ENCODE data around the gene SPC24.
"Not testable (repeated sequence)": the region's sequence is repeated elsewhere in the genome, so short reads cannot be mapped to it uniquely, and the experiment has no call there.

The SPC24 gene

DNA sequence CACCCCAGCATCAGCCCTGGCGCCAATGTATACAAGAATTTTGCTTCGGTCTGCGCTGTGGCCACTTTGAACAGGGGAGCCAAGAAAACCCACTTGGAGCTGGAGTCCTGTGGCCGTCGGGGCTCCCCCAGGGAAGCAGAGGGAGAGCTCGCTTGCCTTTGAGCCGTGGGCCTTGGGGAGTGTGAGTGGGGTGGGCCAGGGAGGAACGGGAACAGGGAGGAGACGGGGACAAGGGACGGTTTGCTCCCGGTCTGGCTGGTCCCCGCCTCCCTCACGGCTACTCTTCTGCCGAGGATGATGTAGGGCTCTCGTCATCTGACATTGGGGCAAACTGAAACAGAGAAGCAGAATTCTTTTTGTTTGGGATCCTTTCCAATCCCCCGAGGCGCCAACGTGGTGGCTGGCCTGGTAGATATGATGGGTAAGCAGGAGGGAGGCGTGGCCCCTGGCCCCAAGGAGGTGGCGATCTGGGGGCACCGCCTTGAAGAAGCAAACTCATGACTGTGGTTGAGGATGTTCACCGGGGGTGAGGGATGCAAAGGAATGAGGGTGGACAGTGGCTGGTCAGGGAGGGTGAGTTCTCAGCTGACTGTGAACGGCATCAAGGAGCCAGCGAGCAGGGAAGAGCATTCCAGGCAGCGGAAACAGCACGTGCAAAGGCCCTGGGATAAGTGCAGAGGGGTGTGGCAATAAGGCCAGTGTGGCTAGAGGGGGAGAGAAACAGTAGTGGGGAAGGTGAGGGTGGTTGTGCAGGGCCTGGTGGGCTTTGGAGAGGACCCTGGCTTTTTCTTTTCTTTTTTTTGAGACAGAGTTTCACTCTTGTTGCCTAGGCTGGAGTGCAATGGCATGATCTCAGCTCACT, 10.9 kb upstream of the SPC24 start:
- DNase-seq (ENCODE audit: low read depth in 2 of 2), result no peak

DNA sequence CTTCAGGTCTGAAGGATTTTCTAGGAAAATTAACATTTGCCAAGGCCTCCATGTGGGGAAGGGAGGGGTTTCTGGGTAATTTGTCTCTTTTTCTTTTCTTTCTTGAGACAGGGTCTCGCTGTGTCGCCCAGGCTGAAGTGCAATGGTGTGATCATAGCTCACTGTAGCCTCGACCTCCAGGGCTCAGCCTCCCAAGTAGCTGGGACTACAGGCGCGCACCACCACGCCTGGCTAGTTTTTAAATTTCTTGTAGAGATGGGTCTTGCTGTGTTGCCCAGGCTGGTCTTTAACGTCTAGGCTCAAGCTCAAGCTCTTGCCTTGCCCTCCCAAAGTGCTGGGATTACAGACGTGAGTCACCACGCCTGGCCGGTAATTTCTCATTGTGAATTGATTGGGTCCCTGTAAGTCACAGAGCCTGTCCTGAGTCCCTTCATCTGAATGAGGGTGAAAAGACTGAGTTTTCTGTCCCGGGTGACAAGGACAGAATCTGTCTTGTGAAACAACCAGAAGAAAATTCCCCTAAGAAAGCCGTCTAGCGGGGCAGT, 10.0 kb upstream of the SPC24 start:
- no peak for DNase-seq (ENCODE audit: low read depth in 2 of 2)

GRCh38 chr19:11164879-11165406, 9.4 kb upstream of the SPC24 start:
- peak; percentile 62 to 69 for DNase-seq (ENCODE audit: low read depth in 2 of 2)

DNA sequence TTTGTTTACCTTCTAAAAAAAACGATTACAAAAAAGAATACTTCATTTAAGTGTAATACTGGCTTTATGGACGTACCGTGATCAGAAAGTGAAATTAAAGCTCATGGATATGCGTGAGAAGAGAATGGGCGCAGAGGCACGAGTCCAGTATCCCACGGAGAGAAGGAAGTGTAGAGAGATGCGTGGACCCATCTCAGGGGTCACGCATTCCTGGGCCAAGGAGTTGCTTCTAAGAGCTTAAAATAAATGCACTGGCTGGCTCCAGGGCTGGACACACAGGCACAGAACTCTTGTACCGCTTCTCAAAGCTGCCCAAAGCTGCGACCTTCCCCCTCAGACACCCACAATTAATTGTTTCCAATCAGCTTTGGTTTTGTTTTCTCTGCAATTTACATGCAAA, 8.7 kb upstream of the SPC24 start:
- DNase-seq (ENCODE audit: low read depth in 2 of 2), result no peak

DNA sequence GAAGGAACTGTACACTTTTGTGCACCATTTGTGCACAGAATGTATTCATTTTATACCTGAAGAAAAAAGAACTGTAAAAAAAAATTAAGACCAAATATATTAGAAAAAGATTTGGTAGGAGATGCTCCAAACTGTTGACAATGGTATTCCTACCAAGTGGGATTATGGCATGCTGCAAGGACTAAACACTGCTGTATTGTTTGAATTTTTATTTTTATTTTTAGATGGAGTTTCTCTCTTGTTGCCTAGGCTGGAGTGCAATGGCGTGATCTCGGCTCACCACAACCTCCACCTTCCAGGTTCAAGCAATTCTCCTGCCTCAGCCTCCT, 4.8 kb upstream of the SPC24 start:
- not testable (repeated sequence) for DNase-seq (ENCODE audit: low read depth in 2 of 2)

DNA sequence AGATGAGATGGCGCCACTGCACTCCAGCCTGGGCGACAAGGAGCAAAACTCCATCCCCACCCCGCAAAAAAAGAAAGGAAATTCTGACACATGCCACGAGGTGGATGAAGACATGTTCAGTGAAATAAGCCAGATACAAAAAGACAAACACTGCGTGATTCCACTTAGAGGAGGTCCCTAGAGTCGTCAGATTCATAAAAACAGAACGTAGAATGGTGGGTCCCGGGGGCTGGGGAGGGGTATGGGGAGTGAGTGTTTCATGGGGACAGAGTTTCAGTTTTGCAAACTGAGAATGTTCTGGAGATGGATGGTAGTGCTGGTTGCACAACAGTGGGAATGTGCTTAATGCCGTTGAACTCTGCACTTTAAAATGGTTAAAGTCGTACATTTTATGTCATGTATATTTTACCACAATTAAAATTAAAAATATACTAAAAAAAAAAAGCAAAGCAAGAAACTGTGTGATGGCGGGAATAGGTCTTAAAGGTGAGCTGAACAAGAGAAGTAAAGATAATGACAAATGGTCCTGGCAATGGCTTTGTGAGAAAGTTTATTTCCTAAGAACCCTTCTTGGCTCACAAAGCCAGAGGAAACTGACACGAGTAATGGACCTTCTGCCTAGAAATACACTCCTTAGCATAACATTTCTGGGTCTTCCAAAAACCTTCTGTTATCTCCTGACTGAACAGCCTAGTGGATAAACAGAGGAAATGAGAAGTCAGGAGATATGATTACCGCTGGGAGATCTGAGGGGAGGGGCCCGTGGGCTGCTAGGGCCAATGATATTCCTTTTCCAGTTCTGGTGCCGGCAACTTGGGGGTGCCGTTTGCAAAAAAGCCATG, 4.2 kb upstream of the SPC24 start:
- DNase-seq (ENCODE audit: low read depth in 2 of 2), result no peak

GRCh38 chr19:11154683-11155047, 917 bp downstream of the SPC24 start:
- DNase-seq (ENCODE audit: low read depth in 2 of 2), result no peak

DNA sequence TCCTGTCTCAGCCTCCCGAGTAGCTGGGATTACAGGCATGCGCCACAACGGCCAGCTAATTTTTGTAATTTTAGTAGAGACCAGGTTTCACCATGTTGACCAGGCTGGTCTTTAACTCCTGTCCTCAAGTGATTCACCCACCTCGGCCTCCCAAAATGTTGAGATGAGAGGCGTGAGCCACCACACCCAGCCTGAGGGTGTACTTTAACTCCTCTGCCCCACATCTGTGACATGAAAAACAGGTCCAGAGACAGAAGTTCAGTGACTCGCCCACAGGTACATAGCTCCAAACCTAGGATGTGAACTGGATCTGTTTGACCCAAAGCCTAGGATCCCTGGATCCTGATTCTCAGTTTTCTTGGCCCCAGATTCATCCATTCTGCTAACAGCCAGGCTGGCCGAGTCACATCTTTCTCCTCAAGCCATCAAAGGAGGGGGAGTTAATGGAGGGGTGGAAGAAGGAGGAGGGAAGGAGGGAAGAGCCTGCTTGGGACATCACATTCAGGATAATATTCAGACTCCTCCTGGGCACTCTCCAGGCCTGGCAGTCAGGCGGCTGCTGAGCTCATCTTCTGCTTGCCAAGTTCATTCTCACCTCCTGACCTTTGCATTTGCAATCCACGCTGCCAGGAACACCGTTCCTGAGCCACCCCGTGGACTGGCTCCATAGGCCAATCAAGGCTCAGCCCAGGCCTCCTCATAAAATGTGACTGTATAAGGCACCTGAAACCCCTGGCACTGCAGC, 3.1 kb downstream of the SPC24 start:
- DNase-seq (ENCODE audit: low read depth in 2 of 2), result no peak

DNA sequence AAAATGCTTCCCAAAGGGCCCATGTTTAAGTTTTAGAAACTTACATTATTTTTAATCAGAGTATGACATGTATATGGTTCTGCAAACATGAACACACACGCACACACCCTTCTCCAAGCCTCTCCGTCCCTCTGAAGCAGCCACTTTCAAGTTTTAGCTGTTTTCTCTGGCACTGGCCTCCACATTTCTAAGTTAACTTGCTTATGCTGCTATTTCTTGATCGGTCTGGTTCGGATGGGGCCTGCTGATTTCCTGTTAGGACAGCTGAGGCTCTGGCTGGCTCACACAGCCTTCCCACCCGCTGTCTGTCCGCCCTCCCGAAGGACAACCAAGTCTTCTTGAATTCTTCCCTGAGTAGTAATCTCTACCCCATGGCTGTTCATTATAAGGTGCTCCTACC, 4.4 kb downstream of the SPC24 start:
- no peak for DNase-seq (ENCODE audit: low read depth in 2 of 2)

DNA sequence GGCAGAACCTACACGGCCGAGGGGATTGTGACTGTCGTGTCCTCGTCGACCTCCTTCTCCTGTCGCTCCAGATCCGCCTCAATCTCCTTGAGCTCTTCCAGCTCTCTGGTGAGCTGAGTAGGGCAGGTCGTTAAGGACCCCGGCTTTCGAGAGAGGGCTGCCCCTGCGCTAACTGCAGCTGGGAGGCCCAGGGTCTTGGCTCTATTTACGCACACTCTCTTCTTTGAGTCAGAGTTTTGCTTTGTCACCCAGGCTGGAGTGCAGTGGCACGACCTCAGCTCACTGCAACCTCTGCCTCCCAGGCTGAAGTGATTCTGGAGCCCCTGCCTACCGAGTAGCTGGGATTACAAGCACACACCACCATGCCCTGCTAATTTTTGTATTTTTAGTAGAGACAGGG, 7.6 kb downstream of the SPC24 start:
- DNase-seq (ENCODE audit: low read depth in 2 of 2), result no peak

GRCh38 chr19:11145536-11145924, 10.1 kb downstream of the SPC24 start:
- DNase-seq (ENCODE audit: low read depth in 2 of 2), result no peak

DNA sequence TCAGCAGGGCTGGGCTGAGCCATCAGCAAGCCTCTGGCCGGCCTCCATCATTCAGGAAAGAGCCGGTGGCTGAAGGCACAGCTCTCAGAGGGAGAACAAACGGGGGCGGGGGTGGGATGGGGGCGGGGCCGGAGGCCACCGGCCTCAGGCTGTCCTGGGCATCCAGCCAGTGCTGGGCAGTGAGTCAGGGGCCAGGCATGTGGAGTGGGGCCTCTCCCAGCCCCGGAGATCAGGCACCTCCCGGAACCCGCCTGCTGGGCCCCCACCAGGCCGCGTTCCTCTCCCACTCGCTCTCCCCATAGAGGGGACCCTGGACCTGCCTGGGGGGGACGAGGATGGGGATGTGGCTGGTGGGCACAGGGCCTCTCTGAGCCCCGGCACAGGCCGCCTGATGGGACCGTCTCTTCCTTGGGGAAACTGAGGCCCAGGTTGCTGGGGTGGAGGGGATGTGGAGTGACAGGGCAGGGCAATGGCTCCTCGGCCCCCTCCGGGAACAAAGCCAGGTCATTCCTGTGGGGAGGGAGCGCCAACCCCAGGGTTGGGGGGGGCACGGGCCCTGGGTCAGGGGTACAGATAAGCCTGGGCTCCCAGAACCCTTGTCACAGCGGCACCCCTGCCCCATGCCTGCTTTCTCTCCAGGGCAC, 12.9 kb downstream of the SPC24 start:
- DNase-seq (ENCODE audit: low read depth in 2 of 2), result peak; percentile 81 to 87

DNA sequence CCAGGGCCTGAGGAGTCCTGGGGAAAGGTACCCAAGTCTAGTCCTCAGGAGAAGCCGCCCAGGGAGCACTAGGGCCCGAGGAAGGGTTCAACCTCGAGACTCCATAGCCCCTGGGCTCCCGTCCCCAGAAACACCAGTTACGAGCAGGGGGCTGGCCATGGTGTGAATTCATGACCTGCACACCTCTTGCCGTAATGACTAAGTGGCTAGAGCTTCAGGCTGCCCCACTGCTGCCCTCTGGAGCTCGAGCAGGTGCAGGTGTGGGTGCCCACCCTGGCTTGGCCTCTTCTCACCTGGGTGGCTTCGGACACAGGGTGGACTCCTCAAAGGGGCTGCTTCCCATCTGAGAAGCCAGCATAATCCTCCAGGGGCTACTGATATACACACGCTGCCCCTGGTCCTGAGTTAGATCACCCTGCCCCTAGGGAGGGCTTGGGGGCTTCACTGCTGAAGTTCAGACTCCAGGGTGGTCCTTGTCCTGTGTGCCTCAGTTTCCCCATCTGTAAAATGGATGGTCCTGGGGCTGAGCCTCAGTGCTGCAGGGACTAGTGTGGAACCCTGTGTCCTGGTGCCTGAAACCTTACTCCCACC, 13.6 kb downstream of the SPC24 start:
- DNase-seq (ENCODE audit: low read depth in 2 of 2), result no peak

- no peak for DNase-seq (ENCODE audit: low read depth in 2 of 2)
These were observed 14.7 kb downstream of the SPC24 start for GRCh38 chr19:11140896-11141295.

DNA sequence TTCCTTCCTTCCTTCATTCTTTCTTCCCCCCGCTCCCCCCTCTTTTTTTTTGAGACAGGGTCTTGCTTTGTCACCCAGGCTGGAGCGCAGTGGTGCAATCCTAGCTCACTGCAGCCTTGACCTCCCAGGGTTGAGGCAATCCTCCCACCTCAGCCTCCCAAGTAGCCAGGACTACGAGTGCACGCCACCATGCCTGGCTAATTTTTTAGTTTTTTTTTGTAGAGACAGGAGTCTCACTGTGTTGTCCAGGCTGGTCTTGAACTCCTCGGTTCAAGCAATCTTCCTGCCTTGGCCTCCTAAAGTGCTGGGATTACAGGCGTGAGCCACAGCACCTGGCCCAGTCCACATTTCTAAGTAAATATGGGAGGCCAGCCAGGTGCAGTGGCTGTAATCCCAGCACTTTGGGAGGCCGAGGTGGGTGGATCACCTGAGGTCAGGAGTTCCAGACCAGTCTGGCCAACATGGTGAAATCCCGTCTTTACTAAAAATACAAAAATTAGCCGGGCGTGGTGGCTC, 15.5 kb downstream of the SPC24 start:
- not testable (repeated sequence) for DNase-seq (ENCODE audit: low read depth in 2 of 2)

- peak; percentile 35 to 50 for DNase-seq (ENCODE audit: low read depth in 2 of 2)
These were observed 16.8 kb downstream of the SPC24 start for GRCh38 chr19:11138601-11139300.

- DNase-seq (ENCODE audit: low read depth in 2 of 2), result peak; percentile 83 to 87
These were observed 17.8 kb downstream of the SPC24 start for GRCh38 chr19:11137542-11138384.

- no peak for DNase-seq (ENCODE audit: low read depth in 2 of 2)
These were observed 19.0 kb downstream of the SPC24 start for GRCh38 chr19:11136400-11137101.

- DNase-seq (ENCODE audit: low read depth in 2 of 2), result no peak
These were observed 24.1 kb downstream of the SPC24 start for GRCh38 chr19:11131471-11131870.

Measured in fibroblast of skin of left quadriceps (primary cell).